ENCODE data around the gene SCAI. TPM values are rescaled to one million over a fixed set of nuclear protein-coding genes. Genes with fewer than 3 reads are reported as not detected.

Gene SCAI
- total and polyA plus RNA-seq, 9 donors = 3.1 to 13.3 (median 9.2) TPM

DNA sequence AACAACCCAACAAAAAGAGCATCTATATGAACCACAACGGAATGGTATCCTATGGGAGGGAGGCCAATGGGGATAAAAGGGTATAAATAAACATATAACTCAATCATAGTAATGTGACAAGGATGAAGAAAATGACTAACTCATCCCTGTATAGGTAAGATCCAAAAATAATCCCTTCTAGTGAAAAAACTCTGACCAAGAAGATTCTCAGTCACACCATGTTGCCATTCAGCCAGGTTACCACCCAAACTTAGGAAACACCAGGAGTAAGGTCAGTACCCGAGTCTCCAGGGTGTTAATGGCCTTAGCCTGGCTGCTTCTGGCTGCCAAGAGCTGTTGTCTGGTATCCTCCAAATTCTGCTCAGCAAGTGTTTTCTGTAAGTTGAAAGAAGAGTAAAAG is 235.2 kb downstream of the SCAI start:
- no peak for TF ChIP-seq EP300 (IDR thresholded peaks at IDR 0.05)
- TF ChIP-seq POLR2A (IDR thresholded peaks at IDR 0.05) = no peak
- Histone ChIP-seq H3K27ac (no peak overlapping the region), H3K36me3 (no peaks in the 10 kb centered on the region), H3K9me3 (no peaks in the 10 kb centered on the region), H3K4me1 (ENCODE audit: insufficient read depth) (no peaks in the 10 kb centered on the region), H3K4me3 (no peak overlapping the region), H3K27me3 (no peaks in the 10 kb centered on the region)
- WGBS, 3 donors = 53 to 74% (median 62%) methylated on average over 2 of the region's 2 CpGs
- intact Hi-C loops (cut with DNase I) = no loop called here
- no peak for DNase-seq

DNA sequence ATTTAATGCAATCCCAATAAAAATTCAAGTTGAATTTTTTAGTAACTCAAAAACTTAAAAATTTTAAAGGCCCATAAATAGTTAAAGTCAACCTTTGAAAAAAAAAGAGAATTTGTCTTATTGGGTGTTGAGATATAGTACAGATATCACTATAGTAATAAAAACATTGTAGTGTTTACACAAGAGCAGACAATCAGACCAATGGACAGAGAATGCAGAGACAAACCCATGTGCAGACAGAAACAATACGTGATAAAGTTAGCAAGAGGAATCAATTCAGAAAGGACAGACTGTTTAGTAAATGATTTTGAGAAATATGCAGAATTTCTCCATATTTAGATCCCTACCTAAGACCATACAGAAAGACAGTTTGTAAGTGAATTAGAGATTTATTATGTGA is 236.4 kb downstream of the SCAI start:
- Histone ChIP-seq H3K4me3 (no peak overlapping the region), H3K27me3 (no peaks in the 10 kb centered on the region), H3K4me1 (ENCODE audit: insufficient read depth) (no peaks in the 10 kb centered on the region), H3K27ac (no peak overlapping the region), H3K9me3 (no peaks in the 10 kb centered on the region), H3K36me3 (no peaks in the 10 kb centered on the region)
- intact Hi-C loops (cut with DNase I) = no loop called here
- no peak for DNase-seq
- WGBS, 3 donors = 79 to 87% (median 87%) methylated on average over 1 of the region's 1 CpG
- no peak for TF ChIP-seq EP300 (IDR thresholded peaks at IDR 0.05)
- TF ChIP-seq, protein P1, sequence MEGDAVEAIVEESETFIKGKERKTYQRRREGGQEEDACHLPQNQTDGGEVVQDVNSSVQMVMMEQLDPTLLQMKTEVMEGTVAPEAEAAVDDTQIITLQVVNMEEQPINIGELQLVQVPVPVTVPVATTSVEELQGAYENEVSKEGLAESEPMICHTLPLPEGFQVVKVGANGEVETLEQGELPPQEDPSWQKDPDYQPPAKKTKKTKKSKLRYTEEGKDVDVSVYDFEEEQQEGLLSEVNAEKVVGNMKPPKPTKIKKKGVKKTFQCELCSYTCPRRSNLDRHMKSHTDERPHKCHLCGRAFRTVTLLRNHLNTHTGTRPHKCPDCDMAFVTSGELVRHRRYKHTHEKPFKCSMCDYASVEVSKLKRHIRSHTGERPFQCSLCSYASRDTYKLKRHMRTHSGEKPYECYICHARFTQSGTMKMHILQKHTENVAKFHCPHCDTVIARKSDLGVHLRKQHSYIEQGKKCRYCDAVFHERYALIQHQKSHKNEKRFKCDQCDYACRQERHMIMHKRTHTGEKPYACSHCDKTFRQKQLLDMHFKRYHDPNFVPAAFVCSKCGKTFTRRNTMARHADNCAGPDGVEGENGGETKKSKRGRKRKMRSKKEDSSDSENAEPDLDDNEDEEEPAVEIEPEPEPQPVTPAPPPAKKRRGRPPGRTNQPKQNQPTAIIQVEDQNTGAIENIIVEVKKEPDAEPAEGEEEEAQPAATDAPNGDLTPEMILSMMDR (IDR thresholded peaks at IDR 0.05) = no peak
- TF ChIP-seq POLR2A (IDR thresholded peaks at IDR 0.05) = no peak

DNA sequence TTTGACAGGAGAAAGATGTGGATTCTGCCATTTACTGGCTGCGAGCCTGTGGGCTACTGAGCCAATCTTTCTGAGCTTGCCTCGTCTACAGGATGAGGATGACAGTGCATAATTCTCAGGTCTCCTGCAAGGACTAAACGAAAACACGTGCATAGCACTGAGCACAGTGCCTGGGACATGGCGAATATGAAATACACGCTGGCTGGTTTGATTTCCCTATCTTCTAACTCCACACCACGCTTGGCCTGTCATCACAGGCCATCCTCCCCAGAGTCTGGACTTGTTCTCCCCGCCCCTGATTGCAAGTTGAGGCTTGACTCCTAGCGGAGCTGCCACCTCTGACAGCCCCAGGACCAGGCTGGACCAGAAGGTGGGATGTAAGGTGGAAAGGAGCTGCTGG is 243.5 kb downstream of the SCAI start:
- TF ChIP-seq, protein P1 (IDR thresholded peaks at IDR 0.05) = no peak
- TF ChIP-seq EP300 (IDR thresholded peaks at IDR 0.05) (no peak), POLR2A (IDR thresholded peaks at IDR 0.05) (no peak)
- Histone ChIP-seq H3K4me3 (no peak overlapping the region), H3K4me1 (ENCODE audit: insufficient read depth) (no peaks in the 10 kb centered on the region), H3K9me3 (no peaks in the 10 kb centered on the region), H3K27ac (no peak overlapping the region), H3K27me3 (no peaks in the 10 kb centered on the region), H3K36me3 (no peaks in the 10 kb centered on the region)
- WGBS, 3 donors = 92 to 94% (median 94%) methylated on average over 9 of the region's 9 CpGs
- DNase-seq = peak in 1 of 5 donors; percentile 8
- intact Hi-C loops (cut with DNase I) = no loop called here

DNA sequence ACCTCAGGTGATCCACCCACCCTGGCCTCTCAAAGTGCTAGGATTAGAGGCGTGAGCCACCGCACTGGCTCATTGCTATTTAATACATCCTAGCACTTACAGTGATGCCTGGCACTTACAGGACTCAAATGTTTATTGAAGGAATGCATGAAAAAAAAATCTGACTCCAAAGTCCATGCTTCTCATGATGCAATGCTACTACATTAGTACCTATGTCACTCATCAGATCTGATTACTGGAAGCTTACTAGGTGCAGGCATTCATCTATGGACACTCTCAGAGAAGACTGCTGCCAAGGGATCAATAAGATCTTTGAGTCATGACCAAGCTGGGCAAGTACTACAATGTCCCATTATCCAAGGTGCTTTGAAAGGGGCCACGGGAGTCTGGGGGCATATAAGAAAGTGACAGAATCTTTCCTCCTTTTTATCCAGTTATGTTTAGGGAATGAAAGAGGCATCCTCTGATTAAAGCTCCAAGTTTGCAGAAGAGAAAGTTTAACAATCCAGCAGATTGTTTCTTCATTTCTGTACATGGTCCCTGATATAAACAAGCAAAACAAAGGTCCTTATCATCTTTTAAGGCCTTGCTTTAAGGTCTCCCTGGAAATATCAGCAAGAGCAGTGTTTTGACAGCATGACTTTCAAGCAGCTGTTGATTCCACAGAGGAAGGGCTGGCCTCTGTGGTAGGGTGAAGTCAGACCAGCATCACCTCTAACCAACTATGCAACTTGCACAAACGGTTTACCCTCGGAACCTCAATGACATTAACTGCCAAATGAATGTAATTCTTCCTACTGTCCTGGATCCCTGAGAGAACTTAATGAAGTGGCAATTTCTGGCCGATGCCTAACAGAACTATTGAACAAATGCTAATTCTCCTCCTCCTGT is 245.5 kb downstream of the SCAI start:
- intact Hi-C loops (cut with DNase I) = no loop called here
- H3K4me1 ChIP-seq (ENCODE audit: insufficient read depth) = no peaks in the 10 kb centered on the region
- no peaks in the 10 kb centered on the region for H3K36me3 ChIP-seq
- H3K4me3 ChIP-seq = no peak overlapping the region
- no peak overlapping the region for H3K27ac ChIP-seq
- H3K9me3 ChIP-seq = no peaks in the 10 kb centered on the region
- TF ChIP-seq EP300 (IDR thresholded peaks at IDR 0.05) = no peak
- TF ChIP-seq, protein P1 (IDR thresholded peaks at IDR 0.05) = no peak
- TF ChIP-seq POLR2A (IDR thresholded peaks at IDR 0.05) = no peak
- peak in 1 of 5 donors; percentile 4 for DNase-seq
- 41 to 62% (median 61%) methylated on average over 6 of the region's 6 CpGs for WGBS, 3 donors
- H3K27me3 ChIP-seq = no peaks in the 10 kb centered on the region

DNA sequence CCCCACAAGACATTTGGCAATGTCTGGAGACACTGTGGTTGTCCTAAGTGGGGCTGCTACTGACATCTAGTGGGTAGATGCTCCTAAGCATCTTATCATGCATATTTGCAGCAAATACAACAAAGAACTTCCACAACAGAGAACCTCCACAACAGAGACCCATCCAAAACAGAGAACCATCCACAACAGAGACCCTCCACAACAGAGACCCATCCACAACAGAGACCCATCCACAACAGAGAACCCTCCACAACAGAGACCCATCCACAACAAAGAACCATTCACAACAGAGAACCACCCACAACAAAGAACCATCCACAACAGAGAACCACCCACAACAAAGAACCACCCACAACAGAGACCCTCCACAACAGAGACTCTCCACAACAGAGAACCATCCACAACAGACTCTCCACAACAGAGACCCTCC is 248.6 kb downstream of the SCAI start:
- DNase-seq = peak in 1 of 5 donors; percentile 13
- Histone ChIP-seq H3K4me3 (no peak overlapping the region), H3K9me3 (no peaks in the 10 kb centered on the region), H3K27ac (no peak overlapping the region), H3K4me1 (ENCODE audit: insufficient read depth) (no peaks in the 10 kb centered on the region), H3K36me3 (no peaks in the 10 kb centered on the region), H3K27me3 (no peaks in the 10 kb centered on the region)
- TF ChIP-seq POLR2A (IDR thresholded peaks at IDR 0.05) (no peak), EP300 (IDR thresholded peaks at IDR 0.05) (no peak)
- TF ChIP-seq, protein P1 (IDR thresholded peaks at IDR 0.05) = no peak
- intact Hi-C loops (cut with DNase I) = no loop called here

Data from ovary (tissue), 9 donors.